Smooth muscle cell (in vitro differentiated cells): ENCODE data around the gene FNDC3B. TPM values are rescaled to one million over a fixed set of nuclear protein-coding genes. Genes with fewer than 3 reads are reported as not detected.

Experiments used
- DNase-seq: peaks from one replicate; lab custom pipeline; 2025; ENCODE audit not compliant: unreplicated experiment; lab: John Stamatoyannopoulos, UW
- H2AFZ ChIP-seq: fragments of 200-600 bp; sonication (generic); 2 replicates; pipeline ENCODE4 v1.6.0; 2016; ENCODE audit warnings: antibody characterized with exemption, low read depth, mild to moderate bottlenecking
- H3F3A ChIP-seq: fragments of 200-600 bp; sonication (generic); 2 replicates; pipeline ENCODE4 v1.6.0; 2017; ENCODE audit warnings: antibody characterized with exemption, low read depth
- H3K27ac ChIP-seq: fragments of 200-600 bp; sonication (generic); 2 replicates; pipeline ENCODE4 v1.5.1; 2016; ENCODE audit warnings: low read depth, mild to moderate bottlenecking
- H3K27me3 ChIP-seq: fragments of 200-600 bp; sonication (generic); 2 replicates; pipeline ENCODE4 v1.6.1; 2016; ENCODE audit warnings: low read depth, mild to moderate bottlenecking
- H3K36me3 ChIP-seq: fragments of 200-600 bp; sonication (generic); 2 replicates; pipeline ENCODE4 v1.5.1; 2016; ENCODE audit warnings: low read depth
- H3K4me1 ChIP-seq: fragments of 200-600 bp; sonication (generic); 2 replicates; pipeline ENCODE4 v1.5.1; 2016; ENCODE audit warnings: low read depth
- H3K4me2 ChIP-seq: fragments of 200-600 bp; sonication (generic); 2 replicates; pipeline ENCODE4 v1.6.0; 2016; ENCODE audit warnings: mild to moderate bottlenecking
- H3K4me3 ChIP-seq: fragments of 200-600 bp; sonication (generic); 2 replicates; pipeline ENCODE4 v1.5.1; 2016; ENCODE audit warnings: mild to moderate bottlenecking
- H3K79me2 ChIP-seq: fragments of 200-600 bp; sonication (generic); 2 replicates; pipeline ENCODE4 v1.6.0; 2016; ENCODE audit warnings: low read depth, mild to moderate bottlenecking
- H3K9ac ChIP-seq: fragments of 200-600 bp; sonication (generic); 2 replicates; pipeline ENCODE4 v1.6.0; 2016; ENCODE audit warnings: low read depth
- H3K9me3 ChIP-seq: fragments of 200-600 bp; sonication (generic); replicated peaks from 2 replicates; pipeline ENCODE4 v1.5.1; 2016; ENCODE audit warnings: low read depth
- H4K20me1 ChIP-seq: fragments of 200-600 bp; sonication (generic); 2 replicates; pipeline ENCODE4 v1.6.0; 2016; ENCODE audit warnings: low read depth
- CTCF ChIP-seq: fragments of 200-600 bp; sonication (generic); IDR thresholded peaks from 2 replicates; pipeline ENCODE4 v1.5.1; 2017; ENCODE audit warnings: borderline replicate concordance, mild to moderate bottlenecking, antibody characterized with exemption; ENCODE audit not compliant: insufficient read depth, poor library complexity, severe bottlenecking
- WGBS: methylation state at CpG from one replicate; pipeline ENCODE4 v1.1.7; 2016; ENCODE audit warnings: low lambda C conversion rate; 5-methylcytosine and 5-hydroxymethylcytosine counted together
- polyA plus RNA-seq: library from polyadenylated mRNA; unstranded; fragments of >200 nt; fragmentation: Nextera tagmentation; extraction: Ambion mirVana; gene quantifications from 2 replicates; pipeline ENCODE4 v1.2.1, GENCODE V29; 2016
- total RNA-seq: library from RNA; depleted of rRNA; stranded (reverse); fragments of >200 nt; gene quantifications from 2 replicates; pipeline ENCODE4 v1.2.3, GENCODE V29; 2014

Gene FNDC3B
- total and polyA plus RNA-seq, 2 experiments from 2014 or later, result 149 to 294 TPM

- peak overlapping the region; percentile 89 for H3K27ac ChIP-seq
- peaks cover 38% of the 10 kb centered on the region for H3K4me1 ChIP-seq
- 91% methylated on average over 3 of the region's 3 CpGs for WGBS
- DNase-seq, result no peak
- no peak for TF ChIP-seq CTCF
- H4K20me1 ChIP-seq, result peaks cover 100% of the 10 kb centered on the region
- H3K9ac ChIP-seq, result no peak overlapping the region
- peak overlapping the region; percentile 7 for H3K4me2 ChIP-seq
- H3K9me3 ChIP-seq, result no peaks in the 10 kb centered on the region
- peaks cover 35% of the 10 kb centered on the region for H3F3A ChIP-seq
- no peak overlapping the region for H2AFZ ChIP-seq
- peaks cover 100% of the 10 kb centered on the region for H3K79me2 ChIP-seq
- H3K27me3 ChIP-seq, result no peaks in the 10 kb centered on the region
- H3K4me3 ChIP-seq, result no peak overlapping the region
- no peaks in the 10 kb centered on the region for H3K36me3 ChIP-seq
These were observed 23.4 kb downstream of the FNDC3B start for GRCh38 chr3:172062761-172063160.

- H2AFZ ChIP-seq, result no peak overlapping the region
- H4K20me1 ChIP-seq, result peaks cover 100% of the 10 kb centered on the region
- no peaks in the 10 kb centered on the region for H3K27me3 ChIP-seq
- no peak for DNase-seq
- peak overlapping the region; percentile 89 for H3K27ac ChIP-seq
- no peaks in the 10 kb centered on the region for H3K36me3 ChIP-seq
- peaks cover 34% of the 10 kb centered on the region for H3K4me1 ChIP-seq
- H3K9ac ChIP-seq, result no peak overlapping the region
- H3K9me3 ChIP-seq, result no peaks in the 10 kb centered on the region
- peaks cover 33% of the 10 kb centered on the region for H3F3A ChIP-seq
- TF ChIP-seq CTCF, result no peak
- 73% methylated on average over 7 of the region's 7 CpGs for WGBS
- peak overlapping the region; percentile 7 for H3K4me2 ChIP-seq
- H3K79me2 ChIP-seq, result peaks cover 100% of the 10 kb centered on the region
- no peak overlapping the region for H3K4me3 ChIP-seq
These were observed 24.4 kb downstream of the FNDC3B start for GRCh38 chr3:172063456-172064432.

GRCh38 chr3:172065527-172065926, 26.1 kb downstream of the FNDC3B start:
- Histone ChIP-seq H3K4me2 (peak overlapping the region; percentile 48), H2AFZ (no peak overlapping the region), H3K9me3 (no peaks in the 10 kb centered on the region), H3K27me3 (no peaks in the 10 kb centered on the region), H3F3A (peaks cover 19% of the 10 kb centered on the region), H3K79me2 (peaks cover 100% of the 10 kb centered on the region), H3K36me3 (no peaks in the 10 kb centered on the region), H3K9ac (peak overlapping the region; percentile 21), H3K27ac (peak overlapping the region; percentile 73), H3K4me3 (no peak overlapping the region), H4K20me1 (peaks cover 100% of the 10 kb centered on the region), H3K4me1 (peaks cover 42% of the 10 kb centered on the region)
- DNase-seq, result no peak
- 28% methylated on average over 1 of the region's 1 CpG for WGBS
- TF ChIP-seq CTCF, result no peak
